Epithelial cell of prostate (primary cell): ENCODE measurements around the gene CDC42EP1.
A peak's percentile ranks its signal among the peaks of the same experiment; 100 is the strongest.
"Not testable (repeated sequence)": the region's sequence is repeated elsewhere in the genome, so short reads cannot be mapped to it uniquely, and the experiment has no call there.

Experiments used
- DNase-seq: peaks from one replicate; pipeline ENCODE4 v3.0.0-alpha.2; 2011; ENCODE audit warnings: low read depth, low spot score
- H3K27ac ChIP-seq: fragments of 450-650 bp; 2 replicates; pipeline ENCODE4 v1.5.1; 2017; ENCODE audit warnings: mild to moderate bottlenecking

The CDC42EP1 gene

GRCh38 chr22:37571992-37572373 is 11.7 kb downstream of the CDC42EP1 start:
- no peak for DNase-seq
- no peak overlapping the region for H3K27ac ChIP-seq

- no peak overlapping the region for H3K27ac ChIP-seq
- DNase-seq: no peak
Observed at GRCh38 chr22:37575490-37576003, 15.3 kb downstream of the CDC42EP1 start.

GRCh38 chr22:37578002-37578401 is 17.7 kb downstream of the CDC42EP1 start:
- DNase-seq: no peak
- no peak overlapping the region for H3K27ac ChIP-seq

- no peak overlapping the region for H3K27ac ChIP-seq
Observed at GRCh38 chr22:37581504-37581903, 21.2 kb downstream of the CDC42EP1 start.

GRCh38 chr22:37582526-37582925 is 22.2 kb downstream of the CDC42EP1 start:
- no peak overlapping the region for H3K27ac ChIP-seq
- no peak for DNase-seq

More at GRCh38 chr22:37581504-37581903, 21.2 kb downstream of the CDC42EP1 start:
- DNase-seq: no peak

GRCh38 chr22:37588546-37589215 is 28.4 kb downstream of the CDC42EP1 start:
- H3K27ac ChIP-seq: no peak overlapping the region
- DNase-seq: no peak

- no peak overlapping the region for H3K27ac ChIP-seq
- no peak for DNase-seq
Observed at GRCh38 chr22:37589636-37590035, 29.4 kb downstream of the CDC42EP1 start.

GRCh38 chr22:37591081-37591480 is 30.8 kb downstream of the CDC42EP1 start:
- DNase-seq, H3K27ac ChIP-seq: not testable (repeated sequence)

GRCh38 chr22:37591823-37592404 is 31.6 kb downstream of the CDC42EP1 start:
- H3K27ac ChIP-seq: no peak overlapping the region
- no peak for DNase-seq

- no peak for DNase-seq
Observed at GRCh38 chr22:37594237-37594636, 34.0 kb downstream of the CDC42EP1 start.

GRCh38 chr22:37599153-37599552 is 38.9 kb downstream of the CDC42EP1 start:
- DNase-seq: no peak
- no peak overlapping the region for H3K27ac ChIP-seq

More at GRCh38 chr22:37594237-37594636, 34.0 kb downstream of the CDC42EP1 start:
- no peak overlapping the region for H3K27ac ChIP-seq

GRCh38 chr22:37601203-37601539 is 40.9 kb downstream of the CDC42EP1 start:
- DNase-seq: no peak
- no peak overlapping the region for H3K27ac ChIP-seq

- DNase-seq: no peak
- no peak overlapping the region for H3K27ac ChIP-seq
Observed at GRCh38 chr22:37601540-37602442, 41.5 kb downstream of the CDC42EP1 start.

GRCh38 chr22:37602546-37603277 is 42.4 kb downstream of the CDC42EP1 start:
- DNase-seq, H3K27ac ChIP-seq: not testable (repeated sequence)

GRCh38 chr22:37604074-37604473 is 43.8 kb downstream of the CDC42EP1 start:
- H3K27ac ChIP-seq: no peak overlapping the region
- no peak for DNase-seq

- no peak overlapping the region for H3K27ac ChIP-seq
- DNase-seq: no peak
Observed at GRCh38 chr22:37604875-37605274, 44.6 kb downstream of the CDC42EP1 start.

GRCh38 chr22:37607010-37607934 is 47.0 kb downstream of the CDC42EP1 start:
- H3K27ac ChIP-seq: peak overlapping the region; percentile 97
- peak; percentile 31 for DNase-seq

GRCh38 chr22:37607935-37608476 is 47.7 kb downstream of the CDC42EP1 start:
- peak overlapping the region; percentile 97 for H3K27ac ChIP-seq
- no peak for DNase-seq
